ENCODE measurements around the gene IGFBP5.

DNA sequence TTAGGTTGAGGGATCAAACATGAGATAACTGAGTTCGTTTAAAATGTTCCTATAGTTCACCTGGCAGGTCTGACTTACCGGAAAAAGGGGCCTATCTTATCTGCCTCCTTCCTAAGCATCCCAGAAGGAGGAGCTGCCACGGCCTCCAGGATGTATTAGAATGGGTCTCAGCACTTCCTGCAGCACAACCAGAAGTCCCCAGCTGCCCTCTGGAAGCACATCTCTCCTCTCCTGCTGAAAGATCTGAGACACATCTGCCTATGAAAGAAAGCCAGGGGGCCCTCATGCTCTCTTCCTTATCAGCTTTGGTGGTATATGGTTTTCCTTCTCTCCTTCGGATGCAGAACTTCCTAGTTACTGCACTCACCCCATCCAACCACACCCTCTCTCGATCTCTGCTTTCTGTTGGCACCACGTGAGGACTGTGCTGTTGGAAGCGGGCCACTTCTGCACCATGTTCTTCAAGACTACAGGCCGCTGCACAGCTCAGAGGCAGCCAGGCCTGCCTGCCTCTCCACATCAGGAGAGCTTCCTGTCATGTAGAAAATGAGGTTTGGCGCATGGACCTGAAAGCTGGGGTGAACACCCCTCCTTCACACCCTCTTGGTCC is 6.5 kb downstream of the IGFBP5 start:
- TF ChIP-seq, protein P1, sequence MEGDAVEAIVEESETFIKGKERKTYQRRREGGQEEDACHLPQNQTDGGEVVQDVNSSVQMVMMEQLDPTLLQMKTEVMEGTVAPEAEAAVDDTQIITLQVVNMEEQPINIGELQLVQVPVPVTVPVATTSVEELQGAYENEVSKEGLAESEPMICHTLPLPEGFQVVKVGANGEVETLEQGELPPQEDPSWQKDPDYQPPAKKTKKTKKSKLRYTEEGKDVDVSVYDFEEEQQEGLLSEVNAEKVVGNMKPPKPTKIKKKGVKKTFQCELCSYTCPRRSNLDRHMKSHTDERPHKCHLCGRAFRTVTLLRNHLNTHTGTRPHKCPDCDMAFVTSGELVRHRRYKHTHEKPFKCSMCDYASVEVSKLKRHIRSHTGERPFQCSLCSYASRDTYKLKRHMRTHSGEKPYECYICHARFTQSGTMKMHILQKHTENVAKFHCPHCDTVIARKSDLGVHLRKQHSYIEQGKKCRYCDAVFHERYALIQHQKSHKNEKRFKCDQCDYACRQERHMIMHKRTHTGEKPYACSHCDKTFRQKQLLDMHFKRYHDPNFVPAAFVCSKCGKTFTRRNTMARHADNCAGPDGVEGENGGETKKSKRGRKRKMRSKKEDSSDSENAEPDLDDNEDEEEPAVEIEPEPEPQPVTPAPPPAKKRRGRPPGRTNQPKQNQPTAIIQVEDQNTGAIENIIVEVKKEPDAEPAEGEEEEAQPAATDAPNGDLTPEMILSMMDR (IDR thresholded peaks at IDR 0.05; ENCODE audit: low read depth, low read length), result no peak
- TF ChIP-seq EZH2phosphoT487 (IDR thresholded peaks at IDR 0.05; ENCODE audit: low read depth), result no peak
